Sigmoid colon (tissue), 7 donors: ENCODE results near the gene SORCS2. TPM values are rescaled to one million over a fixed set of nuclear protein-coding genes. Genes with fewer than 3 reads are reported as not detected.

ENCODE experiments used
- DNase-seq: peaks from one replicate; pipeline ENCODE4 v3.0.0-alpha.2; 2019
- H3K27ac ChIP-seq, 4 donors: fragments of 200-600 bp; sonication (generic); one replicate each; pipeline ENCODE4 v1.5.1; 2016 to 2019; ENCODE audit warnings: mild to moderate bottlenecking in 1 of 4
- H3K27me3 ChIP-seq, 3 donors: fragments of 200-600 bp; sonication (generic); one replicate each; pipeline ENCODE4 v1.5.1; 2019; ENCODE audit warnings: mild to moderate bottlenecking in 1 of 3
- H3K36me3 ChIP-seq, 4 donors: fragments of 200-600 bp; sonication (generic); one replicate each; pipeline ENCODE4 v1.5.1; 2016 to 2019
- H3K4me1 ChIP-seq, 4 donors: fragments of 200-600 bp; sonication (generic); one replicate each; pipeline ENCODE4 v1.5.1; 2017 to 2019
- H3K4me3 ChIP-seq, 4 donors: fragments of 200-600 bp; sonication (generic); one replicate each; pipeline ENCODE4 v1.5.1; 2017 to 2019; ENCODE audit warnings: mild to moderate bottlenecking in 2 of 4, moderate library complexity in 1 of 4
- H3K9me3 ChIP-seq, 4 donors: fragments of 200-600 bp in 3 of 4; sonication (generic) in 3 of 4; one replicate each; pipeline versions ENCODE4 v1.5.1 to v1.6.1; 2013 to 2019
- EP300 ChIP-seq, 4 donors: sonication (generic); formaldehyde crosslinking; IDR thresholded peaks; one replicate each; pipeline ENCODE4 v1.6.1; 2017; ENCODE audit warnings: antibody characterized with exemption in 4 of 4
- POLR2A ChIP-seq, 2 donors: fragments of 450-650 bp; IDR thresholded peaks; one replicate each; pipeline ENCODE4 v1.6.1; 2016; ENCODE audit warnings: antibody characterized with exemption in 2 of 2, mild to moderate bottlenecking in 2 of 2, moderate library complexity in 2 of 2
- POLR2AphosphoS5 ChIP-seq, 4 donors: sonication (generic); formaldehyde crosslinking; IDR thresholded peaks; one replicate each; pipeline ENCODE4 v1.6.1; 2017; ENCODE audit warnings: antibody characterized with exemption in 4 of 4
- WGBS, 2 donors: extraction: QIAGEN DNeasy Blood & Tissue Kit; methylation state at CpG; one replicate each; pipeline ENCODE4 v1.1.7; 2013; 5-methylcytosine and 5-hydroxymethylcytosine counted together
- intact Hi-C: fragments of 100-400 bp; cut with DNase I; formaldehyde crosslinking; loops from one replicate; pipeline ENCODE4 v1.15.1; 2023
- polyA plus RNA-seq, 3 donors: library from polyadenylated mRNA; stranded (reverse); fragments of 200-250 nt; gene quantifications; one replicate each; pipeline ENCODE4 v1.2.3, GENCODE V29; 2013
- total RNA-seq, 4 donors: library from RNA; depleted of rRNA; stranded (reverse); fragments of >200 nt; gene quantifications; one replicate each; pipeline ENCODE4 v1.1.0, GENCODE V29; 2016
- TF ChIP-seq, protein P1 (sequence below), 4 experiments: fragments of 450-650 bp in 3 of 4; fragments of 200-600 bp in 1 of 4; IDR thresholded peaks; one replicate each; pipeline ENCODE4 v1.5.1; 2016 to 2019; ENCODE audit warnings: antibody characterized with exemption in 4 of 4, mild to moderate bottlenecking in 3 of 4, moderate library complexity in 2 of 4
- donor health status: healthy with polysubstance abuse.
- donor health status: Bipolar disorder and iron deficiency.
- donor health status: healthy.

Gene SORCS2
- total and polyA plus RNA-seq, 7 donors: 1.8 to 6.4 (median 3.9) TPM; not detected in 2

DNA sequence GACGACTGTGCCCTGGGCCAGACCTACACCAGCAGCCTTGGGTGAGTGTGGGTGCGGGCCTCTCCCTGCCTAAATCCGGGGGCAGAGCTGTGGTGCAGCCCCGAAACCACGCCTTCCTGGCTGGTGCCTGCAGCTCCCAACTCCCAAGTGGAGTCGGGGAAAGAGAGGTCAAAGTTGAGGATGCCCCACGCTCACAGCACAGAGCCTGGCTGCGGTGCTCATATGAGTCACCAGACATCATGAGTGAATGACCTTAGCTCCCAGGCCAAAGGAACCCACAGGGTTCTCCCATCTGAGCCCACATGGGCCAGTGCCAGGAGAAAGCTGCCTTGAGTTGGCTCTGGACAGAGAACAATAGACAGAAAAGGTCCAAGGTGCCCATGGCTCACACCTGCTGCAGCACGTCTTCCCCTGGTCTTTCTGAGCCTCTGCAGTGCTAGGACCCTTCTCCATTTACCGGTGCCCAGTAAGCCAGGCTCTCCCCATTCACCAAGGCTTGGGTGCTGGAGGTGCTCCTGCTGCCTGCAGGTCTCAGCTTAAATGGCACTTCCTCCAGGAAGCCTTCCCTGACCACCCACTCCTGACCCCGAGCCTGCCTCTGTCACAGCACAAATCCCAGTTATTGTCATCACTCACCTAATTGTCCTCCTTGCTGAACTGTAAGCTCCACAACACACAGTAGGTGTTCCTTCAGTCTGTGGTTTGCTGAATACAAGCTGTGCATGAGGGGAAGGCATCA is 523.1 kb downstream of the SORCS2 start:
- TF ChIP-seq, protein P1, sequence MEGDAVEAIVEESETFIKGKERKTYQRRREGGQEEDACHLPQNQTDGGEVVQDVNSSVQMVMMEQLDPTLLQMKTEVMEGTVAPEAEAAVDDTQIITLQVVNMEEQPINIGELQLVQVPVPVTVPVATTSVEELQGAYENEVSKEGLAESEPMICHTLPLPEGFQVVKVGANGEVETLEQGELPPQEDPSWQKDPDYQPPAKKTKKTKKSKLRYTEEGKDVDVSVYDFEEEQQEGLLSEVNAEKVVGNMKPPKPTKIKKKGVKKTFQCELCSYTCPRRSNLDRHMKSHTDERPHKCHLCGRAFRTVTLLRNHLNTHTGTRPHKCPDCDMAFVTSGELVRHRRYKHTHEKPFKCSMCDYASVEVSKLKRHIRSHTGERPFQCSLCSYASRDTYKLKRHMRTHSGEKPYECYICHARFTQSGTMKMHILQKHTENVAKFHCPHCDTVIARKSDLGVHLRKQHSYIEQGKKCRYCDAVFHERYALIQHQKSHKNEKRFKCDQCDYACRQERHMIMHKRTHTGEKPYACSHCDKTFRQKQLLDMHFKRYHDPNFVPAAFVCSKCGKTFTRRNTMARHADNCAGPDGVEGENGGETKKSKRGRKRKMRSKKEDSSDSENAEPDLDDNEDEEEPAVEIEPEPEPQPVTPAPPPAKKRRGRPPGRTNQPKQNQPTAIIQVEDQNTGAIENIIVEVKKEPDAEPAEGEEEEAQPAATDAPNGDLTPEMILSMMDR (IDR thresholded peaks at IDR 0.05): no peak
- TF ChIP-seq POLR2A (IDR thresholded peaks at IDR 0.05): no peak
- no peak for TF ChIP-seq EP300 (IDR thresholded peaks at IDR 0.05)
- no peak for TF ChIP-seq POLR2AphosphoS5 (IDR thresholded peaks at IDR 0.05)
- Histone ChIP-seq H3K4me1 (peaks cover 0 to 7% (median 5%) of the 10 kb centered on the region in 4 donors), H3K9me3 (peaks cover 0 to 3% (median 0%) of the 10 kb centered on the region in 4 donors), H3K4me3 (no peak overlapping the region), H3K36me3 (no peaks in the 10 kb centered on the region), H3K27me3 (no peaks in the 10 kb centered on the region), H3K27ac (no peak overlapping the region)
- no peak for DNase-seq
- WGBS, 2 donors: 61 to 84% methylated on average over 11 of the region's 11 CpGs
- intact Hi-C loops: no loop called here

DNA sequence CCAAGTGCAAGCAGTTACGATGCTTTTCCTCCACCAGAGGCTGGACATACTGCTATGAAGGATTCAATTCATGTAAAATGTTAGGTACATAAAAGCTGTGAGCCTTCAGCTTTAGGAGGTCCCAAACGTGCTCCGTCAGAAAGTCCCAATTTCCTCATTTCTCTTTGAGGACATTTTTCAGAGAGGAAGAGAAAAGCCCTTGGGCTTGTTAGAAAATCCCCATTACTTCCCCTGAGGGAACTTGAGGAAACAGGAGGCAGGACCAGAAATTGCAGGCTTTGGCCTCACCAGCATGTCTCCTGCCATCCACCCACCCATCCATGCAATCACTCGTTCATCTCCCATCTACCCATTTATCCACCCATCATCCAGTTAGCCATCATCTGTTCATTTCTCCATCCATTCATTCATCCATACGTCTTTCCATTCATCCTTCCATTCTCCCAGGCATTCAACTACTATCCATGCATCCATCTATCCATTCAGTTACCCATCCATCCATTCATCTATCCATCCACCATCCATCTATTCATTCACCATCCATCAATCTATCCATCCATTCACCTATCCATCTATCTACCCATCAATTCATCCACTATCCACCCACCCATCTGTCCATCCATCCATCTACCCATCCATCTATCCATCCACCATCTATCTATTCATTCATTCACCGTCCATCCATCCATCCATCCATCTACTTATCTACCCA is 523.8 kb downstream of the SORCS2 start:
- intact Hi-C loops: no loop called here
- Histone ChIP-seq H3K36me3 (no peaks in the 10 kb centered on the region), H3K4me1 (peaks cover 0 to 7% (median 5%) of the 10 kb centered on the region in 4 donors), H3K9me3 (peaks cover 0 to 3% (median 0%) of the 10 kb centered on the region in 4 donors), H3K4me3 (no peak overlapping the region), H3K27me3 (no peaks in the 10 kb centered on the region), H3K27ac (no peak overlapping the region)
- DNase-seq: no peak
- TF ChIP-seq EP300 (IDR thresholded peaks at IDR 0.05) (no peak), POLR2AphosphoS5 (IDR thresholded peaks at IDR 0.05) (no peak), POLR2A (IDR thresholded peaks at IDR 0.05) (no peak)
- TF ChIP-seq, protein P1 (IDR thresholded peaks at IDR 0.05): no peak
- 64 to 66% methylated on average over 6 of the region's 6 CpGs for WGBS, 2 donors

DNA sequence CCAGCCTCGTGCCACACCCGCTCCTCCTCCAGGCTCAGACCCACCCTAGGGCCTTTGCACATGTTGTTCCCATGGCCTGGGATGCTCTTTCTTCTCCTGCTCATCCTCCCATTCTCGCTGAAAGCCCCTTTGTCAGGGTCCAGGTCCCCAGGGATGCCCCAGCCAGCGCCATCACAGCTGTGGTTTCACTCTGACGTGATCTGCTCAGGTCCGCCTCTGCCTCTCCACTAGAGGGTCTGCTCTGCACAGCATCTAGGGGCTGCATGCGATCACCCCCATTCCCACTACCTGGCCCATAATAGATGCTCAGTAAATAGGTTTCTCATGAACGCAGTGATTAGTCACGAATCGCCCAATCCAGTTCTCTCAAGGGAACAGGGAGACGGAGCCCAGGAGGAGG is 524.8 kb downstream of the SORCS2 start:
- no peak overlapping the region for H3K4me3 ChIP-seq
- H3K27me3 ChIP-seq: no peaks in the 10 kb centered on the region
- intact Hi-C loops: no loop called here
- H3K9me3 ChIP-seq: peaks cover 0 to 3% (median 0%) of the 10 kb centered on the region in 4 donors
- WGBS, 2 donors: 79 to 85% methylated on average over 11 of the region's 11 CpGs
- TF ChIP-seq POLR2A (IDR thresholded peaks at IDR 0.05): no peak
- TF ChIP-seq EP300 (IDR thresholded peaks at IDR 0.05): no peak
- TF ChIP-seq, protein P1 (IDR thresholded peaks at IDR 0.05): no peak
- no peak for TF ChIP-seq POLR2AphosphoS5 (IDR thresholded peaks at IDR 0.05)
- H3K27ac ChIP-seq: no peak overlapping the region
- no peak for DNase-seq
- peaks cover 0 to 7% (median 5%) of the 10 kb centered on the region in 4 donors for H3K4me1 ChIP-seq
- no peaks in the 10 kb centered on the region for H3K36me3 ChIP-seq

DNA sequence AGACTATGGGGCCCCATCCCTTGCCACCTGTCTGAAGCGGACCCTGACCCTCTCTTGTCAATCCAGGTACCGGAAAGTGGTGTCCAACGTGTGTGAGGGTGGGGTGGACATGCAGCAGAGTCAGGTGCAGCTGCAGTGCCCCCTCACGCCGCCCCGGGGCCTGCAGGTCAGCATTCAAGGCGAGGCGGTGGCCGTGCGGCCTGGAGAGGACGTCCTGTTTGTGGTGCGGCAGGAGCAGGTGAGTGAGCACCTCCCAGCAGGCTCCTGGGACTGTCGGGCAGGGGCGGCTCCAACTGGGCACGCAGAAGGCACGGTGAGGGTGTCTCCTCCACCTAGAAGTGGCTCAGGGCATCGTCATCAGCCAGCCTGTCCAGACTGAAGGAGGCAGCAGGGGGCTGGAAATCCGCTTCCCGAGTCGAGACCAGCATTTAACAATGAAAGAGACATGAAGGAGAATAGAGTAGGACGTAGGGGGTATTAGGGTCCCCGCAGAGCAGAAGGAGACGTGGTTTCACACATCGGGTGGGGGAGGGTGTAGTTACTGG is 525.7 kb downstream of the SORCS2 start:
- H3K27ac ChIP-seq: no peak overlapping the region
- H3K9me3 ChIP-seq: peaks cover 0 to 3% (median 0%) of the 10 kb centered on the region in 4 donors
- no peak for DNase-seq
- no peaks in the 10 kb centered on the region for H3K27me3 ChIP-seq
- WGBS, 2 donors: 70 to 71% methylated on average over 24 of the region's 24 CpGs
- H3K4me1 ChIP-seq: peaks cover 0 to 7% (median 5%) of the 10 kb centered on the region in 4 donors
- intact Hi-C loops: no loop called here
- H3K4me3 ChIP-seq: no peak overlapping the region
- TF ChIP-seq POLR2AphosphoS5 (IDR thresholded peaks at IDR 0.05) (no peak), POLR2A (IDR thresholded peaks at IDR 0.05) (no peak), EP300 (IDR thresholded peaks at IDR 0.05) (no peak)
- TF ChIP-seq, protein P1 (IDR thresholded peaks at IDR 0.05): no peak
- no peaks in the 10 kb centered on the region for H3K36me3 ChIP-seq
